ENCODE data around the gene ARL15. TPM values are rescaled to one million over a fixed set of nuclear protein-coding genes. Genes with fewer than 3 reads are reported as not detected.
A peak's percentile ranks its signal among the peaks of the same experiment; 100 is the strongest.
"Not testable (repeated sequence)": the region's sequence is repeated elsewhere in the genome, so short reads cannot be mapped to it uniquely, and the experiment has no call there.

Gene ARL15
- polyA plus RNA-seq, 1 donor, result 30.9 TPM

DNA sequence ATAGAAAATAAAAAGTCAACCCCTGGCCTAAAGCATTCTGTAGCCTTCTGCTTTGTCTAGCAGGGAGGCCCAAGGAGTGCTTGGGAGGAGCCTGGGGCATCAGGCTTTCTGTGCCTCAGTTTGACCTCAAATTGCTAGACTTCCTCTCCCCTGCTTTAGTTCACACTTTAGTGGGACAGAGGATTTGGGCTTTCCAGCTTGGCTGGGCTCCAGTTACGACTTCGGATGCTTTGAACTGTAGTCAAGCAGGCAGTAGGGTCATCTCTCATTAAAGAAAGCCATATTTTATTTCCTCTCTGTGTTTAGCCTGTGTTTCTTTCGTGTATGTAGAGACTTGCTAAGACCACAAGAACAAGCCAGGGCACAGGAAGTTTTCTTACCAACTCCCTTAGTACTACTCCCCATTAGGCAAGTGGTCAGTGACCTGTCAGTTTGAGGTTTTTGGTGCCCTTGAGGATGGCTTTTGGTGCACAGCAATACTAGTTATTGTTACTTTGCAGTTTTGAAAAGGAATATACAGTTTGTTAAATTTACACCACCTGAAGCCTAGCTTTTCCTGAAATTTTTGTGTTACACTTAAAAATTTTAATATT, 415.2 kb downstream of the ARL15 start:
- peak; percentile 44 for DNase-seq

DNA sequence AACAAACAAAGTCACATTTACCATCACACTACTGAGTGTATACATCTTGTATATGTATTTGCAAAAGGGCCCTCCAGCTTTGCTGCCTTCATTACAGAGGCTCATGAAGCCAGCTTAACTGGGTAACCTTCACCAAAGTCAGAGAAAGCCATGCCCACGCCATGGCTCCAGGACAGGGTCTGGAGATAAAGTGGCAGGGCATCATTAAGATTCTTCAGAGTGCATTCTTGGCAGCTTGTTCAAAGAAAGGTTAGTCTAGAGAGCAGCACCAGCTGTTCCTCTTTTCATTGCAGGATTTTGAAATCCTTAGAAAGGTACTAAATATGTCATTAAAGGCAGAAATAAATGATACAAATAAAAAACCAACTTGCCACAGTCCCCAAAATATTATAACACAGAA, 416.7 kb downstream of the ARL15 start:
- DNase-seq, result no peak

DNA sequence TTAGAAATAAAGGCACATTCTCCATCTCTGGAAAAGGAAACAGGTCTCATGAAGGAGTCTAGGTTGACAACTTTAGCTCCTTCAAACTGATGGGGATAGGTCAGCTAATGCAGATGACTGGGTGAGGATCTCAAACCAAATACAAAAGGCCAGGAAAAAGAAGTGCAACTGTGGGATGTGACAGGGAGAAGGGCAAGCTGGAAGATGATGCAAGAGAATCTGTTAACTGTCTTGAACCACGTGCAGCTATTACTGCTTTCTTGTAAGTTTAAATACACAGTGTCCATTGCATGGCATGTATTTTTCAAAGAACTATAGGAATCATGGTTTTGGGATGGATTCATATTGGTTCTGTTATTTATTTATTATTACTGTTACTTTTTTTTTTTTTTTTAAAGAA, 418.1 kb downstream of the ARL15 start:
- no peak for DNase-seq

DNA sequence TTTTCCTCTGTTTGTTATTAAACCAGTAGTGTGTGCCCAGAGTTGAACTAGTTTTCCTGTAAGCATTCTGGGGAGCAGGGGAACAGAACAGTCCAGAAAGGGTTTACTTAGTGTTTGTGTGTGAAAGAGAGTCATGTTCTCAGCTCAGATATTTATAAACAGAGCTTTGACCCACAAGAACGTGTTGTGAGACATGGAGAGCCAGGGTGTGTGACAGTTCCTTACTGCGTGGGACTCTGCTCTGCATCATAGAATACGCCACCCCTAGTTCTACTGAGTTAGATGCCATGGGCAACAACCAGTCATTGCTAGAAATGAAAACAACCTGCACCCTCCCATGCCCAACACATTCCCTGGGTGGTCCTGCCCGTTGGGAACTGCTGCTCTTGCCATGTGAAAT, 419.2 kb downstream of the ARL15 start:
- no peak for DNase-seq

DNA sequence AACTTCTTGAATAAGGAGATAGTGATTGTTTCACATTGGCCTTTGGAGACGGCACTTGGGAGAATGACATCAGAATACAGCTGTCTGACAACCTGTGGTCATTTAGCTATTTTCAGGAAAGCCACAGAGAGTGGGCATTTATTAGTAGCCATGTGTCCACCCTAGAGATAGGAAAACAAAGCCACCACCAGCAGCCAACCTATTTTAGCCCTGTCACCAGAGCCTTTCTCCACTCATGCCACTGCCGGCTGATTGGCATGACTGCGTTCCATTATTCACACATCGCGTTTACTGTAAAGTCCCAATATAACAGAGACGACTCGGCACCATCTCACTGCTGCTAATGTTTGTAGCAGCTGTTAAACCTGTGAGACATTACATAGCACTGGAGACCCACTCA, 419.9 kb downstream of the ARL15 start:
- no peak for DNase-seq

DNA sequence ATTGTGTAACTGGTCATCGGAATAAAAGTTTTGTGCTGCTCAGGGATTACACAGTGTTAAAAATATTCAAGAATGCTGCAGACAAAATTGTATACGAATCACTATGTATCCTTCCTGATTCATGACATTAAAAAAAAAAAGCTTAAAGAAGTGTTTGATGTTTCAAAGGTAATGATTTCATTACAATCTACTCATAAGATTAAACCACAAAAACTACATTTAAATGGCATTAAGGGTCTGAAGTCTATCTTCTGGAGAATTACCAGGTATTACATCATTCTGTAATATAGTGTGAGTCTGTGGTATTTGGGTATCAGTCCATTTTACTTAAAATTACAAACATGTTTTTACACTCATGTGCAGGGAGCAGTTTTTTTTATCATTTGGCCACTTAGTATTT, 425.5 kb downstream of the ARL15 start:
- DNase-seq, result no peak

DNA sequence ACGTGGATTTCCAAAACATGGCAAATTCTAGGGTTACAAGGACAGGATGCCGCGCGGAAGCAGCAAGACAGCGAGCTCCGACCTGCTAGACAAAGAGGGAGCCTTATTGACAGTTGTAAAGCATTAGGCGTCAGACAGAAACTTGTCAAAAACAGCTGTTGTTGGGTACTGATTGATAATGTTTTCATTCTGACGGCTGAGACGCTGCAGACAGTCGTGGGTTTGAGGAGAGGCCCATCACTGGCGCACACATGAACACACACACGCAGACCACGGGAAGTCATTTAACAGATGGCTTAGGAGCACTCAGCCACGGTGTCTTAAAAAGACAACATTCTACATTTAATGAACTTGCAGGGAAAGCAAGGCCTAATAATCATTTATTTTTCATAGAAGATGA, 426.0 kb downstream of the ARL15 start:
- DNase-seq, result no peak

DNA sequence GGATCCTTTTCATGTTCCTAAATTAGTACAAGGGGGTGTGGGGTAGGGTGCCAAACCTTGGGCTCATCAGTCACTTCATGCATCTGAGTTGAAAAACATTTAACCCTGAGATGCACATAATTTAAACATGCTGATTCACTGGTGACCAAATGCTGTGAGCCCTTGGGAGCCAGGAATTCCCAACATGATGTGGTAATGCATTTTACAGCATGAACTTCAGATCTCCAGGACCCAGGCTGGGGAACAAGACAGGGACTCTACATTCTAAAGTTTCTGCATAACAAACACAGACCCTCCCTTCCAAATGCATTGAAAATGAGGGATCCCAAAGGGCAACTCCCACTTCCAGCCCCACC, 427.7 kb downstream of the ARL15 start:
- no peak for DNase-seq

DNA sequence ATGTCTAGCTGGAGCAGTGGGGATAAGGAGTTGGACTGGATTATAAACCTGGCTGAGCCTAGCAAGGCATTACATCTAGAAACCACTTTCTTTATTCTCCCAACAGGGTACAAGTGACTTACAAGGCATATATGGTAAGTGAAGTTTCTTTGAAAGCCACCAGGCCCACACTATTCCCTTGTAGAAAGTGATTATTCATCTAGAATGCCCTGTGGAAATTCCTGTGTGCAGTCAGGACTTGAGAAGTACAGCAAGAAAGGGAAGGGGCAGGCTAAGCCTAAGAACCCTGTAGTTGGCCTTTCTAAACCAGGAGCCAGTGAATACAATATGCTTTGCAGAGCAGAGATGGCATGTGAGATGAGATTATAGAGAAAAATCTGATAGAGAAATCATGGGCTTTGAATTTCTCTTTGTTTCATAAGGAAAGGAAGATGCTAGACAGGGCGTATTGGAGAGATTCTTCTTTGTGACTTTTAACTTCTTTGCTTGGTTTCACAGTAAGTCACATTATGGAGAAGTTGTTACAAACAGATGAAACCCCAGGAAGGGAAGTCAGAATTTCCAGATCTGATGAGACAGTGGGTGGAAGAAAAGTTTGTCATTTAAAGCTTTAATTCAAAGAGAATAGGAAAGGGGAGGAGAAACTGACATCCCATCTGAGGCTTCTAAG, 428.2 kb downstream of the ARL15 start:
- no peak for DNase-seq

DNA sequence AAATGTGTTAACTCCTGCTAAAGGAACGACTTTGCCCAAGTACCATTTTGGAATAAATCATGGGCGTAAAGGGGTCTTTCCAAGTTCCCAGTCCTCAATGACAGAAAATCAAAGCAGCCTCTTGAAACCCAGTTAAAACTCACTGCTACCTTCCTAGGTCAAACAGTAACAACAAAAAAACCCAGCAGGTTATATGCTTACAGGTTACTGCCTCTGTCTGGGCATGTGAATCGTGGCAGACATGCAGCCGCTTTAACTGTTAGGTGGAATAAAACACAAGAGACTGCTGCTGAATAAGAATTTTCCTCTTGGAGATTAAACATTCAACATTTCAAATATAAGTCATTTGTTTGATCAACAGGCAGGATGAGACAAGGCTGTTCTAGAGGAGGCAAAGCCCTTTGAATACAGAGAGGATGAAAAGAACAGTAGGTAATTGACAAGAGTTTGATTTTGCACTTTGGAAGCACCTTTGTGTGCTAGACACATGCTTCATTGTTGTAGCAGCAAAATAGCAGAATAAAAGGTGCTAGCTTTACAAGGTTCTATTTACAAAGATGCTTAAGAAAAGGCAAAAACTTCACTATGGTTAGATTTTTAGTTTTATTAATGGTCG, 430.6 kb downstream of the ARL15 start:
- no peak for DNase-seq

DNA sequence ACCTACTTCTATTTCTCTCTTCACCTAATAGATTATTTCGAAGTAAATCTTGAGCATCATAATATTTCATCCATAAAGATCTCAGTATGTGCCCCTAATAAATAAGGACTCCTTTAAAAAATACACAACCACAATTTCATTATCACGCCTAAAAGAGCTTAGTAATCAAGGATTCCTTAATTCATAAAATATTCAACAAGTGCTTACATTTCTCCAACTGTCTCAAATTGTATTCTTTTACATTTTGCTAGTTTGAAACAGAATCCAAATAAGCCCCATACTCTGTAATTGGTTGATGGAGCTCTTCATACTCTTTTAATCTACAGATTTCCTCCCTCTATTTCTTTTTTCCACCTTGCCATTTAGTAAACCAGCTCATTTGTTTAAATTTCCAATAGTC, 432.4 kb downstream of the ARL15 start:
- no peak for DNase-seq

DNA sequence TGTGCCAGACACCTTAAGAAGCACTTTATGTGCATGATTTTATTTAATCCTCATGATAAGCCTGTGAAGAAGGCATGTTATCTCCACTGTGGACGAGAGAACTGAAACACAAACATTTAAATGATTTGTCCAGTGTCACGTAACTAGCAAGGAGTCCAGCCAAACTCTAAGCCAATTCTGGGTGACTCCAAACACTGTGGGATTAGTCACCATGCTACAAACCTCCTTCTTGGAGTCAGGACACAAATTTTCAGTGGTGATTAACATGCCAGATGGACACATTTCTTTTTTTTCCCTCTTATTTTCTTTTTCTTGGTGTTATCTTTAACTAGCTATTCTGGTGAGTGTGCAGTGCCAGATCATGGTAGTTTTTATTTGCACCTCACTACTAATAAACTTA, 433.1 kb downstream of the ARL15 start:
- DNase-seq, result no peak

DNA sequence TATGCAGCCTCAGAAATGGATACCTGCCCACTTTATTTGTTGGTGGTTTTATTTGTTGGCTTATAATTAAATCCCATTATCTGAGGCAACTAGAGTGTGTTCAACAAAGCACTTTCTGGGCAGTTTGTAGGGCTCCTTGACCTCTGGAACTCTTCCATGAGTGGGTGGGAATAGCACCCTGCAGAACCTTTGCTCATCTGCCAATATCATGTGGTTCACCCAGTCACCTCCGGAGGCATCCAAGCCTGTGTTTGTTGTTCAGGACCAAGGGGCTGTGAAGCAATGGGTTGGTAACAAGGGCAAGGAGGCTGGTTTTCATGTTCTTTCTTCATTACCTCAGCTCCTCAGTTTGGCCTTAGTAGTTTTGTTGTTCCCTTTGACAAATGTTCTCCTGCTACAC, 436.0 kb downstream of the ARL15 start:
- no peak for DNase-seq

DNA sequence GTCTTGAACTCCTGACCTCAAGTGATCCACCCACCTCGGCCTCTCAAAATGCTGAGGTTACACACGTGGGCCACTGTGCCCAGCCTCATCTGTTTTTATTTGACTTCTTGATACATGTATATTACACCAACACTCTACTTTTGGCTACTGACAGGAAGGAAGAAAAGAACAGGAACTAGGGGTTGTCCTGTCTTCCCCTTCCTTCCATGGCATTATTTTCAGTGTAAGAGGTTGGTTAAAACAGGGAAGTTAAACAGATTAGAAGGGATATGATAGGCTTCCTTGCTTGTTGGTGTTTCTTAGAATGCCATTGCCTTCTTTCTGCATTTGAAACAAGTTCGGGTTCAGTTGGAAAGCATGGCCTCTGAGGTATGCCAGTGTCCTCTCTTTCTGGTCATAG, 437.1 kb downstream of the ARL15 start:
- DNase-seq, result no peak

DNA sequence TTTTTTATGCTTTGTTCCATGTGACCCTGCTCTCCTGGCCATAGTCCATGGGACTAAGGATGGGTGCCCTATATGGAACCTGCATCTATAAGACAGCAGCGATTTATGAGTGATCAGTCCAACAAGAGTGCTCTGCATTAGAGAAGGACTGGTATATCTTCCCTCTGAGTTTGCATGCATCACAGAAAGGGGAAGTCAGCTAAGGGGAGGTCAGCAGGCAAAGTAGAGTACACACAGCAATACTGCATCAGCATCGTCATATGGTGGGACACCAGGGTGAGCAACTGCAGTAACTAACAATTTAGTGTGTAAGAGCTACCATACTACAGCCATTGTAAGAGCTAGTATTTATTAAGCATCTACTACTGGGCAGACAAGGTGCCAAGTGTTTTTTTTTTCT, 438.6 kb downstream of the ARL15 start:
- DNase-seq, result no peak

DNA sequence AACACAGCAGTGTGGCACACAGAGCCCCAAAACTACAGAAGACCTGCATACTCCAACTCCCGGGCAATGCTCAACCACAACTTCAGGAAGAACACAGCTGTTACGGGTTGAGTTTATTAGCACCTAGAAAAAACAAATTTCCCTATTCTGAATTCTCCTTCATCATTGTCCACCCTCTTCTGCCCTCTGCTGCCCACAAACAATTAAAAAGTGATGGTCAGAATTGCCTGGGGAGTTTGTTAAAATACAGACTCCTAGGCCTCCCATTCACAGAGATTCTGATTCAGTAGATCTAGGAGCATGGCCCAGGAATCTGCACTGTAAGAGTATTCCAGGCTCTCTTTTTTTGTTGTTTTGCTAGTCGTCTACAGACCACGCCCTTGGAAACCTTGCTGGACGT, 439.3 kb downstream of the ARL15 start:
- DNase-seq, result no peak

DNA sequence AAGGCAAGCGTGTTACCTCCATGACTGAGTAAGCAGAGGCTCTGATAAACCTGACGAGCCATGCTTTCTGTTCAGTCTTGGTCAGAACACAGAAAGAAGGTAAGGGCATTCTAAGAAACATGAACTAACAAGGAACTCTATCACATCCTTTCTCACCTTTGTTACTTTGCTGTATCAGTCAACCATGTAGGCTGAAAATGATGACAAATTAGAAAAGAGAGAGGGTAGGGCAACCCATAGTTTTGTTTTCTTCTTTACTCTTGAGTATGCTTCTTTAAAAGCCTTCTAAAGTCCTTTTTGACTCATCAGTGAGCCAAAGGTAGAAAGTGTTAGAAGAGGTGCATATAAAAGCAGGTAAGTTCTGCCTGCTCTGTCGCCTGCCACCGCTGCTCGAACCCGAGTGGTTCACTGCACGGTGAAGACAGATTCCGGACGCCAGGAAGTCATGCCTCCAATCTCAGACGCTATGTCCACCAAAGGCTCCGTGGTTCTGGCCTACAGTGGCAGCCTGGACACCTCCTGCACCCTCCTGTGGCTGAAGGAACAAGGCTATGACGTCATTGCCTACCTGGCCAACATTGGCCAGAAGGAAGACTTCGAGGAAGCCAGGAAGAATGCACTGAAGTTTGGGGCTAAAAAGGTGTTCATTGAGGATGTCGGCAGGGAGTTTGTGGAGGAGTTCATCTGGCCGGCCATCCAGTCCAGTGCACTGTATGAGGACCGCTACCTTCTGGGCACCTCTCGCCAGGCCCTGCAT, 451.5 kb downstream of the ARL15 start:
- no peak for DNase-seq

DNA sequence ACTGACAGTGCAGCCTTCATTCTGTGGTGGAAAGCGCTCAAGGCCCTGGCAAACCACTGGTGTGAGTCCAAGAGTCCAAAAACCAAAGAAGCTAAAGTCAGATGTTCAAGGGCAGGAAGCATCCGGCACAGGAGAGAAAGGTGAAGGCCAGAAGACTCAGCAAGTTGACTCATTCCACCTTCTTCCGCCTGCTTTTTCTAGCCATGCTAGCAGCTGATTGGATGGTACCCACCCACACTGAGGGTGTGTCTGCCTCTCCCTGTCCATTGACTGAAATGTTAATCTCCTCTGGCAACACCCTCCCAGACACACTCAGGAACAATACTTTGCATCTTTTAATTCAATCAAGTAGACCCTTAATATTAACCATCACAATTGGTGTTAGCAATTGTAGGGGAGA, 453.9 kb downstream of the ARL15 start:
- DNase-seq, result no peak

DNA sequence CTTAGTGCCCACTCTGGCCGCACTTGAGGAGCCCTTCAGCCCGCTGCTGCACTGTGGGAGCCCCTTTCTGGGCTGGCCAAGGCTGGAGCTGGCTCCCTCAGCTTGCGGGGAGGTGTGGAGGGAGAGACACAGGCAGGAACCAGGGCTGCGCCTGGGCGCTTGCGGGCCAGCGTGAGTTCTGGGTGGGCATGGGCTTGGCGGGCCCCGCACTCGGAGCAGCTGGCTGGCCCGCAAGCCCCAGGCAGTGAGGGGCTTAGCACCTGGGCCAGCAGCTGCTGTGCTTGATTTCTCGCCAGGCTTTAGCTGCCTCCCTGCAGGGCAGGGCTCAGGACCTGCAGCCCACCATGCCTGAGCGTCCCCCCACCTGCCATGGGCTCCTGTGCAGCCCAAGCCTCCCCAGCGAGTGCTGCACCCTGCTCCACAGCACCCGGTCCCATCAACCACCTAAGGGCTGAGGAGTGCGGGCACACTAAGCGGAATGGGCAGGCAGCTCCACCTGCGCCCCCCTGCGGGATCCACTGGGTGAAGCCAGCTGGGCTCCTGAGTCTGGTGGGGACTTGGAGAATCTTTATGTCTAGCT, 473.4 kb downstream of the ARL15 start:
- not testable (repeated sequence) for DNase-seq

DNA sequence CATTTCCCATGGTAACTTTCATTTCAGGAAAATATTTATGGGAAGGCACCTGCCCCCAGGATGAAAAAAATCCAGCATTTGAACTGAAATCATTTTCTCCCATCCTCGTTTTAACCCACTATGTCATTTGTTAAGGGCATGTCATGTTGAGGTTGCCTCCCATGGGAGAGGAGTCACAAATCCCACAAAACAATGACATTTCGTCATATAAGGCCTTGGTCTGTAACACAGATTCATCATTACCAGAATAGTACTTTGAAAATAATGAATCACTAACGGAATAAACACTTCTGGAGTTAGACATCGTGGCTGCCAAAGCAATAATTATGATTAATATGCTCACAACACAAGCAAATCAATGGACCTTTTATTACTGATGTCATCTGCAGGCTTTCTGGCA, 475.9 kb downstream of the ARL15 start:
- no peak for DNase-seq

Data from left kidney (tissue), 2 donors.